HepG2 (cell line): ENCODE data around the gene ARAP1. TPM values are rescaled to one million over a fixed set of nuclear protein-coding genes. Genes with fewer than 3 reads are reported as not detected.
A peak's percentile ranks its signal among the peaks of the same experiment; 100 is the strongest.

Source experiments
- HNRNPLL ChIP-seq: fragments of 200-400 bp; formaldehyde crosslinking; IDR thresholded peaks from 2 replicates; pipeline ENCODE4 v1.6.1; 2017; ENCODE audit warnings: mild to moderate bottlenecking, low read depth, low read length; ENCODE audit not compliant: poor library complexity, severe bottlenecking
- POLR2G ChIP-seq: fragments of 200-400 bp; formaldehyde crosslinking; IDR thresholded peaks from 2 replicates; pipeline ENCODE4 v1.6.1; 2018; ENCODE audit warnings: mild to moderate bottlenecking, low read depth, low read length, moderate library complexity
- RBAK ChIP-seq: sonication (generic); formaldehyde crosslinking; IDR thresholded peaks from 2 replicates; pipeline ENCODE4 v1.5.1; 2020; ENCODE audit warnings: mild to moderate bottlenecking, missing genetic modification reagents
- RBM39 ChIP-seq: fragments of 200-400 bp; formaldehyde crosslinking; IDR thresholded peaks from one replicate; pipeline ENCODE4 v1.6.1; 2018; ENCODE audit warnings: antibody characterized with exemption, mild to moderate bottlenecking, low read depth, low read length; ENCODE audit not compliant: poor library complexity, severe bottlenecking
- REPIN1 ChIP-seq: sonication (generic); formaldehyde crosslinking; IDR thresholded peaks from 2 replicates; pipeline ENCODE4 v1.8.0; 2022; ENCODE audit warnings: missing genetic modification reagents, low read depth, mild to moderate bottlenecking, borderline replicate concordance
- SMAD9 ChIP-seq: sonication (generic); formaldehyde crosslinking; IDR thresholded peaks from 2 replicates; pipeline ENCODE4 v1.5.1; 2020; ENCODE audit warnings: mild to moderate bottlenecking, missing genetic modification reagents
- SOX13 ChIP-seq, 3 experiments: fragments of 450-650 bp in 1 of 3; sonication (generic) in 1 of 3; formaldehyde crosslinking in 1 of 3; IDR thresholded peaks in 2 of 3; conservative IDR thresholded peaks in 1 of 3; 2 replicates each; pipeline versions ENCODE4 v1.5.0 to v1.6.1; 2016 to 2020; ENCODE audit warnings: antibody characterized with exemption in 1 of 3, mild to moderate bottlenecking in 1 of 3, missing compliant biosample characterization in 1 of 3, missing genetic modification reagents in 1 of 3, moderate library complexity in 1 of 3
- SP5 ChIP-seq: IDR thresholded peaks from 2 replicates; pipeline ENCODE4 v1.6.1; 2016; ENCODE audit warnings: low read depth, borderline replicate concordance
- TEAD3 ChIP-seq: optimal IDR thresholded peaks from 2 replicates; pipeline ENCODE3; 2016; ENCODE audit warnings: borderline replicate concordance
- ZBTB7B ChIP-seq: sonication (generic); formaldehyde crosslinking; IDR thresholded peaks from 2 replicates; pipeline ENCODE4 v1.4.0; 2020; ENCODE audit warnings: missing genetic modification reagents
- ZNF629 ChIP-seq: sonication (generic); formaldehyde crosslinking; conservative IDR thresholded peaks from 2 replicates; pipeline ENCODE4 v1.5.0; 2020; ENCODE audit warnings: missing genetic modification reagents
- polyA plus RNA-seq, 8 experiments: library from polyadenylated mRNA; depleted of rRNA in 3 of 8; stranded (reverse) in 7 of 8; unstranded in 1 of 8; fragments of >200 nt; fragmentation: Illumina TruSeq in 4 of 8; extraction: Trizol in 4 of 8; gene quantifications; 2 replicates each; pipeline versions ENCODE4 v1.2.1 to v1.2.3, GENCODE V29; 2011 to 2016; ENCODE audit warnings: low read depth in 4 of 8, missing spikeins in 1 of 8, mixed read lengths in 1 of 8; ENCODE audit not compliant: insufficient read depth in 1 of 8
- total RNA-seq, 5 experiments: library from RNA; depleted of rRNA; stranded (reverse); fragments of >200 nt; fragmentation: Illumina TruSeq; extraction: Trizol; gene quantifications; 2 replicates each; pipeline ENCODE4 v1.2.3, GENCODE V29; 2016; ENCODE audit warnings: low read depth in 1 of 5
- TF ChIP-seq, protein P1 (sequence below): sonication (generic); formaldehyde crosslinking; IDR thresholded peaks from 2 replicates; pipeline ENCODE4 v1.5.0; 2020; ENCODE audit warnings: mild to moderate bottlenecking, missing genetic modification reagents, borderline replicate concordance
- TF ChIP-seq, protein P2 (sequence below): IDR thresholded peaks from 2 replicates; pipeline ENCODE4 v1.6.1; 2016; ENCODE audit warnings: mild to moderate bottlenecking
- TF ChIP-seq, protein P3 (sequence below): sonication (generic); formaldehyde crosslinking; IDR thresholded peaks from 2 replicates; pipeline ENCODE4 v1.4.0; 2020; ENCODE audit warnings: low read depth, missing genetic modification reagents

Gene ARAP1
- total and polyA plus RNA-seq, 2 of the 13 experiments (the other 11 are each of a cell fraction or from before 2014, with no cell fraction given) = 43.2 to 55.5 TPM

DNA sequence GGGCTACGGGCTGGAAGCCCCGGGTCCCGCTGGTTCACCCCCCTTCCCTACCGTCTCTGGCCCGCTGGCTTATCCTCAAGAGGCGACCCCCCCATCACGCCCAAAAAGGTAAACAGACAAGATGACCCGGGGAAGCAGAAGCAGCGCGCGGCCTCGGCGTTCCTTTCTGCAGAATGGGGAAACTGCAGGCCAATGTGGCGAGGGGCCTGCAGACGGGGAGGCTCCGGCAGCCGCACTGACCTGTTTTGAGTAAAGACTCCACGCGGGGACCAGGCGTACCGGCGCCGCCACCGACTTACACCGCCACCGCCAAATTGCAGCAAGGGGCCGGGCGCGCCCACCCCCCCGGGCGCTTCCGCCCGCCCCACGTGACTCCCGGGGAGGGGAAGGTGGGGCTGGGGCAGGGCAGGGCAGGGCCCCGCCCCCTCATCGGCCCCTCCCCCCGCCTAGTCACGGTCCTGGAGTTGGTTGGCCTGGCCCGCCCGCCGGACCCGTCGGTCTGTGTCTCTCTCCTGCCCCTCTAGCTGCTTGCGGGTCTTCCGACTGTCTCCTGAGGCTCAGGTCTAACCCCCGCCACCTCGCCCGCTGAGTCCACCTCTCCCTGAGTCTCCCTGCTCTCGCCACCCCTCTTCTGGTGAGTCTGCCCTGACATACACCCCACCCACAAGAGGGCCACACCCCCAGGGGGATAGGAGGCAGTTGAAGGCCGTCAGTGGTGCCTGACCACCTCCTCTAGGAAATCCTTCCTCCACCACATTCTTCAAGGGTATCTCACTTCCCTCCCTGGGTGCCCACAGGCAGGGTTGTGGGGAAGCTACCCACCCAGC lies at the start of gene ARAP1 (continued):
- TF ChIP-seq, protein P1, sequence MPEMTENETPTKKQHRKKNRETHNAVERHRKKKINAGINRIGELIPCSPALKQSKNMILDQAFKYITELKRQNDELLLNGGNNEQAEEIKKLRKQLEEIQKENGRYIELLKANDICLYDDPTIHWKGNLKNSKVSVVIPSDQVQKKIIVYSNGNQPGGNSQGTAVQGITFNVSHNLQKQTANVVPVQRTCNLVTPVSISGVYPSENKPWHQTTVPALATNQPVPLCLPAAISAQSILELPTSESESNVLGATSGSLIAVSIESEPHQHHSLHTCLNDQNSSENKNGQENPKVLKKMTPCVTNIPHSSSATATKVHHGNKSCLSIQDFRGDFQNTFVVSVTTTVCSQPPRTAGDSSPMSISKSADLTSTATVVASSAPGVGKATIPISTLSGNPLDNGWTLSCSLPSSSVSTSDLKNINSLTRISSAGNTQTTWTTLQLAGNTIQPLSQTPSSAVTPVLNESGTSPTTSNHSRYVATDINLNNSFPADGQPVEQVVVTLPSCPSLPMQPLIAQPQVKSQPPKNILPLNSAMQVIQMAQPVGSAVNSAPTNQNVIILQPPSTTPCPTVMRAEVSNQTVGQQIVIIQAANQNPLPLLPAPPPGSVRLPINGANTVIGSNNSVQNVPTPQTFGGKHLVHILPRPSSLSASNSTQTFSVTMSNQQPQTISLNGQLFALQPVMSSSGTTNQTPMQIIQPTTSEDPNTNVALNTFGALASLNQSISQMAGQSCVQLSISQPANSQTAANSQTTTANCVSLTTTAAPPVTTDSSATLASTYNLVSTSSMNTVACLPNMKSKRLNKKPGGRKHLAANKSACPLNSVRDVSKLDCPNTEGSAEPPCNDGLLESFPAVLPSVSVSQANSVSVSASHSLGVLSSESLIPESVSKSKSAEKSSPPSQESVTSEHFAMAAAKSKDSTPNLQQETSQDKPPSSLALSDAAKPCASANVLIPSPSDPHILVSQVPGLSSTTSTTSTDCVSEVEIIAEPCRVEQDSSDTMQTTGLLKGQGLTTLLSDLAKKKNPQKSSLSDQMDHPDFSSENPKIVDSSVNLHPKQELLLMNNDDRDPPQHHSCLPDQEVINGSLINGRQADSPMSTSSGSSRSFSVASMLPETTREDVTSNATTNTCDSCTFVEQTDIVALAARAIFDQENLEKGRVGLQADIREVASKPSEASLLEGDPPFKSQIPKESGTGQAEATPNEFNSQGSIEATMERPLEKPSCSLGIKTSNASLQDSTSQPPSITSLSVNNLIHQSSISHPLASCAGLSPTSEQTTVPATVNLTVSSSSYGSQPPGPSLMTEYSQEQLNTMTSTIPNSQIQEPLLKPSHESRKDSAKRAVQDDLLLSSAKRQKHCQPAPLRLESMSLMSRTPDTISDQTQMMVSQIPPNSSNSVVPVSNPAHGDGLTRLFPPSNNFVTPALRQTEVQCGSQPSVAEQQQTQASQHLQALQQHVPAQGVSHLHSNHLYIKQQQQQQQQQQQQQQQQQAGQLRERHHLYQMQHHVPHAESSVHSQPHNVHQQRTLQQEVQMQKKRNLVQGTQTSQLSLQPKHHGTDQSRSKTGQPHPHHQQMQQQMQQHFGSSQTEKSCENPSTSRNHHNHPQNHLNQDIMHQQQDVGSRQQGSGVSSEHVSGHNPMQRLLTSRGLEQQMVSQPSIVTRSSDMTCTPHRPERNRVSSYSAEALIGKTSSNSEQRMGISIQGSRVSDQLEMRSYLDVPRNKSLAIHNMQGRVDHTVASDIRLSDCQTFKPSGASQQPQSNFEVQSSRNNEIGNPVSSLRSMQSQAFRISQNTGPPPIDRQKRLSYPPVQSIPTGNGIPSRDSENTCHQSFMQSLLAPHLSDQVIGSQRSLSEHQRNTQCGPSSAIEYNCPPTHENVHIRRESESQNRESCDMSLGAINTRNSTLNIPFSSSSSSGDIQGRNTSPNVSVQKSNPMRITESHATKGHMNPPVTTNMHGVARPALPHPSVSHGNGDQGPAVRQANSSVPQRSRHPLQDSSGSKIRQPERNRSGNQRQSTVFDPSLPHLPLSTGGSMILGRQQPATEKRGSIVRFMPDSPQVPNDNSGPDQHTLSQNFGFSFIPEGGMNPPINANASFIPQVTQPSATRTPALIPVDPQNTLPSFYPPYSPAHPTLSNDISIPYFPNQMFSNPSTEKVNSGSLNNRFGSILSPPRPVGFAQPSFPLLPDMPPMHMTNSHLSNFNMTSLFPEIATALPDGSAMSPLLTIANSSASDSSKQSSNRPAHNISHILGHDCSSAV (CRISPR knock-in tag) = no peak
- TF ChIP-seq, protein P2, sequence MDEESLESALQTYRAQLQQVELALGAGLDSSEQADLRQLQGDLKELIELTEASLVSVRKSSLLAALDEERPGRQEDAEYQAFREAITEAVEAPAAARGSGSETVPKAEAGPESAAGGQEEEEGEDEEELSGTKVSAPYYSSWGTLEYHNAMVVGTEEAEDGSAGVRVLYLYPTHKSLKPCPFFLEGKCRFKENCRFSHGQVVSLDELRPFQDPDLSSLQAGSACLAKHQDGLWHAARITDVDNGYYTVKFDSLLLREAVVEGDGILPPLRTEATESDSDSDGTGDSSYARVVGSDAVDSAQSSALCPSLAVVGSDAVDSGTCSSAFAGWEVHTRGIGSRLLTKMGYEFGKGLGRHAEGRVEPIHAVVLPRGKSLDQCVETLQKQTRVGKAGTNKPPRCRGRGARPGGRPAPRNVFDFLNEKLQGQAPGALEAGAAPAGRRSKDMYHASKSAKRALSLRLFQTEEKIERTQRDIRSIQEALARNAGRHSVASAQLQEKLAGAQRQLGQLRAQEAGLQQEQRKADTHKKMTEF (CRISPR knock-in tag) = peak; percentile 55; the same call in 1 of the 2 replicates
- TF ChIP-seq ZNF629 (peak; percentile 96), SMAD9 (CRISPR knock-in tag) (0 out of 2 replicates have a peak, but pooled peaks have one; percentile 21), REPIN1 (CRISPR knock-in tag) (peak; percentile 80), RBM39 (peak; percentile 65), SP5 (peak; percentile 26; the same call in 1 of the 2 replicates), ZBTB7B (peak; percentile 37; the same call in 1 of the 2 replicates), HNRNPLL (peak; percentile 47), SOX13 (IDR thresholded peaks at IDR 0.05) (no peak), SOX13 (CRISPR knock-in tag; conservative IDR thresholded peaks at IDR 0.05 in 1 of 2, IDR thresholded peaks at IDR 0.05 in 1 of 2) (no peak), TEAD3 (CRISPR knock-in tag) (peak; percentile 12), RBAK (CRISPR knock-in tag) (no peak), POLR2G (peak; percentile 41; the same call in 1 of the 2 replicates)
- TF ChIP-seq, protein P3, sequence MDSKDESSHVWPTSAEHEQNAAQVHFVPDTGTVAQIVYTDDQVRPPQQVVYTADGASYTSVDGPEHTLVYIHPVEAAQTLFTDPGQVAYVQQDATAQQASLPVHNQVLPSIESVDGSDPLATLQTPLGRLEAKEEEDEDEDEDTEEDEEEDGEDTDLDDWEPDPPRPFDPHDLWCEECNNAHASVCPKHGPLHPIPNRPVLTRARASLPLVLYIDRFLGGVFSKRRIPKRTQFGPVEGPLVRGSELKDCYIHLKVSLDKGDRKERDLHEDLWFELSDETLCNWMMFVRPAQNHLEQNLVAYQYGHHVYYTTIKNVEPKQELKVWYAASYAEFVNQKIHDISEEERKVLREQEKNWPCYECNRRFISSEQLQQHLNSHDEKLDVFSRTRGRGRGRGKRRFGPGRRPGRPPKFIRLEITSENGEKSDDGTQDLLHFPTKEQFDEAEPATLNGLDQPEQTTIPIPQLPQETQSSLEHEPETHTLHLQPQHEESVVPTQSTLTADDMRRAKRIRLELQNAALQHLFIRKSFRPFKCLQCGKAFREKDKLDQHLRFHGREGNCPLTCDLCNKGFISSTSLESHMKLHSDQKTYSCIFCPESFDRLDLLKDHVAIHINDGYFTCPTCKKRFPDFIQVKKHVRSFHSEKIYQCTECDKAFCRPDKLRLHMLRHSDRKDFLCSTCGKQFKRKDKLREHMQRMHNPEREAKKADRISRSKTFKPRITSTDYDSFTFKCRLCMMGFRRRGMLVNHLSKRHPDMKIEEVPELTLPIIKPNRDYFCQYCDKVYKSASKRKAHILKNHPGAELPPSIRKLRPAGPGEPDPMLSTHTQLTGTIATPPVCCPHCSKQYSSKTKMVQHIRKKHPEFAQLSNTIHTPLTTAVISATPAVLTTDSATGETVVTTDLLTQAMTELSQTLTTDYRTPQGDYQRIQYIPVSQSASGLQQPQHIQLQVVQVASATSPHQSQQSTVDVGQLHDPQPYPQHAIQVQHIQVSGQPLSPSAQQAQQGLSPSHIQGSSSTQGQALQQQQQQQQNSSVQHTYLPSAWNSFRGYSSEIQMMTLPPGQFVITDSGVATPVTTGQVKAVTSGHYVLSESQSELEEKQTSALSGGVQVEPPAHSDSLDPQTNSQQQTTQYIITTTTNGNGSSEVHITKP (CRISPR knock-in tag) = peak; percentile 50; the same call in 1 of the 2 replicates
